Putamen (tissue), 1 donor: Measurements from ENCODE around the gene ANO4.

ENCODE experiments used
- DNase-seq: peaks from one replicate; pipeline ENCODE4 v3.0.0-alpha.2; 2016; ENCODE audit warnings: low spot score

The ANO4 gene

GRCh38 chr12:100794441-100795173, at the start of gene ANO4:
TSS of gene ANO4 (plus strand) at chr12:100794776. CDS start at chr12:100901786, 107,010 bp downstream.
- DNase-seq = peak; percentile 63

- no peak for DNase-seq
These were observed 49.1 kb upstream of the ANO4 start for GRCh38 chr12:100745378-100746071.

- DNase-seq = no peak
These were observed 41.7 kb upstream of the ANO4 start for GRCh38 chr12:100752841-100753240.

- no peak for DNase-seq
These were observed 40.7 kb upstream of the ANO4 start for GRCh38 chr12:100753837-100754236.

- no peak for DNase-seq
These were observed 39.4 kb upstream of the ANO4 start for GRCh38 chr12:100755186-100755585.

- DNase-seq = no peak
These were observed 36.5 kb upstream of the ANO4 start for GRCh38 chr12:100758083-100758482.

- DNase-seq = no peak
These were observed 27.2 kb upstream of the ANO4 start for GRCh38 chr12:100767371-100767770.

GRCh38 chr12:100767950-100768349, 26.6 kb upstream of the ANO4 start:
- DNase-seq = no peak

GRCh38 chr12:100778967-100779590, 15.5 kb upstream of the ANO4 start:
- no peak for DNase-seq

- DNase-seq = no peak
These were observed 5.4 kb upstream of the ANO4 start for GRCh38 chr12:100789146-100789545.

- DNase-seq = no peak
These were observed 4.6 kb upstream of the ANO4 start for GRCh38 chr12:100789975-100790374.

- DNase-seq = no peak
These were observed 4.0 kb upstream of the ANO4 start for GRCh38 chr12:100790552-100790951.

GRCh38 chr12:100793182-100793581, 1.4 kb upstream of the ANO4 start:
- DNase-seq = no peak

GRCh38 chr12:100795174-100795799, 711 bp downstream of the ANO4 start:
- peak; percentile 13 for DNase-seq

GRCh38 chr12:100795800-100796179, 1.2 kb downstream of the ANO4 start:
- no peak for DNase-seq

- peak; percentile 9 for DNase-seq
These were observed 2.0 kb downstream of the ANO4 start for GRCh38 chr12:100796621-100797020.

GRCh38 chr12:100797246-100797645, 2.7 kb downstream of the ANO4 start:
- peak; percentile 44 for DNase-seq

GRCh38 chr12:100797786-100798185, 3.2 kb downstream of the ANO4 start:
- no peak for DNase-seq

- no peak for DNase-seq
These were observed 3.9 kb downstream of the ANO4 start for GRCh38 chr12:100798286-100799160.

- DNase-seq = peak; percentile 86
These were observed 5.2 kb downstream of the ANO4 start for GRCh38 chr12:100799770-100800169.

GRCh38 chr12:100800723-100801122, 6.1 kb downstream of the ANO4 start:
- no peak for DNase-seq

- DNase-seq = no peak
These were observed 6.7 kb downstream of the ANO4 start for GRCh38 chr12:100801320-100801719.
